HEK293 (cell line): ENCODE measurements around the gene ZNF248.

ENCODE experiments used
- INSM2 ChIP-seq: fragments of 450-650 bp; formaldehyde crosslinking; IDR thresholded peaks from 2 replicates; pipeline ENCODE4 v1.5.1; 2016; ENCODE audit warnings: missing biosample characterization, missing genetic modification characterization
- ZBTB49 ChIP-seq: fragments of 450-650 bp; formaldehyde crosslinking; IDR thresholded peaks from 2 replicates; pipeline ENCODE4 v1.5.1; 2016; ENCODE audit warnings: missing biosample characterization, missing genetic modification characterization, low read depth
- ZNF155 ChIP-seq: fragments of 450-650 bp; formaldehyde crosslinking; IDR thresholded peaks from 2 replicates; pipeline ENCODE4 v1.5.1; 2016; ENCODE audit warnings: missing biosample characterization, missing genetic modification characterization
- ZNF23 ChIP-seq: fragments of 450-650 bp; formaldehyde crosslinking; IDR thresholded peaks from 2 replicates; pipeline ENCODE4 v1.5.1; 2016; ENCODE audit warnings: missing biosample characterization, missing genetic modification characterization, borderline replicate concordance
- ZNF274 ChIP-seq, 2 experiments: fragments of 200-500 bp in 1 of 2; fragments of 450-650 bp in 1 of 2; sonication (Bioruptor generic) in 1 of 2; formaldehyde crosslinking in 1 of 2; IDR thresholded peaks; 2 replicates each; pipeline versions ENCODE4 v1.5.1 to v1.6.1; 2014 to 2016; ENCODE audit warnings: borderline replicate concordance in 1 of 2, inconsistent platforms in 1 of 2, low read length in 1 of 2, missing biosample characterization in 1 of 2, missing genetic modification characterization in 1 of 2
- ZNF510 ChIP-seq: fragments of 450-650 bp; formaldehyde crosslinking; IDR thresholded peaks from 2 replicates; pipeline ENCODE4 v1.5.1; 2018; ENCODE audit warnings: mild to moderate bottlenecking, missing genetic modification characterization, missing biosample characterization; ENCODE audit not compliant: insufficient replicate concordance
- ZNF561 ChIP-seq: fragments of 450-650 bp; IDR thresholded peaks from 2 replicates; pipeline ENCODE4 v1.5.1; 2018; ENCODE audit warnings: missing biosample characterization, missing genetic modification characterization, borderline replicate concordance
- ZNF664 ChIP-seq: fragments of 450-650 bp; formaldehyde crosslinking; IDR thresholded peaks from 2 replicates; pipeline ENCODE4 v1.5.1; 2016; ENCODE audit warnings: missing biosample characterization, missing genetic modification characterization
- ZNF76 ChIP-seq: fragments of 450-650 bp; formaldehyde crosslinking; IDR thresholded peaks from 2 replicates; pipeline ENCODE4; 2016; ENCODE audit warnings: low read depth, missing biosample characterization, missing genetic modification characterization, borderline replicate concordance
- ZSCAN16 ChIP-seq: fragments of 450-650 bp; formaldehyde crosslinking; IDR thresholded peaks from 2 replicates; pipeline ENCODE4 v1.5.1; 2016; ENCODE audit warnings: missing biosample characterization, missing genetic modification characterization
- ZSCAN30 ChIP-seq: fragments of 450-650 bp; IDR thresholded peaks from 2 replicates; pipeline ENCODE4 v1.5.1; 2018; ENCODE audit warnings: missing biosample characterization, mild to moderate bottlenecking, missing genetic modification characterization, moderate library complexity
- ZXDB ChIP-seq: fragments of 450-650 bp; formaldehyde crosslinking; IDR thresholded peaks from 2 replicates; pipeline ENCODE4 v1.5.1; 2016; ENCODE audit warnings: missing biosample characterization, missing genetic modification characterization
- TF ChIP-seq, protein P1 (sequence below): fragments of 450-650 bp; formaldehyde crosslinking; IDR thresholded peaks from 2 replicates; pipeline ENCODE4 v1.5.1; 2016; ENCODE audit warnings: missing biosample characterization, missing genetic modification characterization
- TF ChIP-seq, protein P2 (sequence below): fragments of 450-650 bp; formaldehyde crosslinking; IDR thresholded peaks from 2 replicates; pipeline ENCODE4 v1.5.1; 2017; ENCODE audit warnings: missing biosample characterization, missing genetic modification characterization

- TF ChIP-seq, protein P1, sequence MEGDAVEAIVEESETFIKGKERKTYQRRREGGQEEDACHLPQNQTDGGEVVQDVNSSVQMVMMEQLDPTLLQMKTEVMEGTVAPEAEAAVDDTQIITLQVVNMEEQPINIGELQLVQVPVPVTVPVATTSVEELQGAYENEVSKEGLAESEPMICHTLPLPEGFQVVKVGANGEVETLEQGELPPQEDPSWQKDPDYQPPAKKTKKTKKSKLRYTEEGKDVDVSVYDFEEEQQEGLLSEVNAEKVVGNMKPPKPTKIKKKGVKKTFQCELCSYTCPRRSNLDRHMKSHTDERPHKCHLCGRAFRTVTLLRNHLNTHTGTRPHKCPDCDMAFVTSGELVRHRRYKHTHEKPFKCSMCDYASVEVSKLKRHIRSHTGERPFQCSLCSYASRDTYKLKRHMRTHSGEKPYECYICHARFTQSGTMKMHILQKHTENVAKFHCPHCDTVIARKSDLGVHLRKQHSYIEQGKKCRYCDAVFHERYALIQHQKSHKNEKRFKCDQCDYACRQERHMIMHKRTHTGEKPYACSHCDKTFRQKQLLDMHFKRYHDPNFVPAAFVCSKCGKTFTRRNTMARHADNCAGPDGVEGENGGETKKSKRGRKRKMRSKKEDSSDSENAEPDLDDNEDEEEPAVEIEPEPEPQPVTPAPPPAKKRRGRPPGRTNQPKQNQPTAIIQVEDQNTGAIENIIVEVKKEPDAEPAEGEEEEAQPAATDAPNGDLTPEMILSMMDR: no peak
- TF ChIP-seq ZNF23 (tag by site-specific recombination) (no peak), ZSCAN30 (tag by site-specific recombination) (no peak), ZNF510 (no peak), ZNF274 (IDR thresholded peaks at IDR 0.05; ENCODE audit: low read length) (no peak), ZNF274 (tag by site-specific recombination; IDR thresholded peaks at IDR 0.05; ENCODE audit: borderline replicate concordance) (no peak), ZNF76 (no peak), ZXDB (no peak), ZNF664 (no peak), INSM2 (tag by site-specific recombination) (no peak), ZSCAN16 (tag by site-specific recombination) (no peak), ZNF155 (tag by site-specific recombination) (no peak), ZNF561 (tag by site-specific recombination) (no peak), ZBTB49 (tag by site-specific recombination) (no peak)
- TF ChIP-seq, protein P2, sequence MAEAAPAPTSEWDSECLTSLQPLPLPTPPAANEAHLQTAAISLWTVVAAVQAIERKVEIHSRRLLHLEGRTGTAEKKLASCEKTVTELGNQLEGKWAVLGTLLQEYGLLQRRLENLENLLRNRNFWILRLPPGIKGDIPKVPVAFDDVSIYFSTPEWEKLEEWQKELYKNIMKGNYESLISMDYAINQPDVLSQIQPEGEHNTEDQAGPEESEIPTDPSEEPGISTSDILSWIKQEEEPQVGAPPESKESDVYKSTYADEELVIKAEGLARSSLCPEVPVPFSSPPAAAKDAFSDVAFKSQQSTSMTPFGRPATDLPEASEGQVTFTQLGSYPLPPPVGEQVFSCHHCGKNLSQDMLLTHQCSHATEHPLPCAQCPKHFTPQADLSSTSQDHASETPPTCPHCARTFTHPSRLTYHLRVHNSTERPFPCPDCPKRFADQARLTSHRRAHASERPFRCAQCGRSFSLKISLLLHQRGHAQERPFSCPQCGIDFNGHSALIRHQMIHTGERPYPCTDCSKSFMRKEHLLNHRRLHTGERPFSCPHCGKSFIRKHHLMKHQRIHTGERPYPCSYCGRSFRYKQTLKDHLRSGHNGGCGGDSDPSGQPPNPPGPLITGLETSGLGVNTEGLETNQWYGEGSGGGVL: no peak
Measured at GRCh38 chr10:37844644-37845043, 12.8 kb downstream of the ZNF248 start.
